NK-92 (cell line): Measurements from ENCODE around the gene SUMO1.
"Not testable (repeated sequence)": the region's sequence is repeated elsewhere in the genome, so short reads cannot be mapped to it uniquely, and the experiment has no call there.

ENCODE experiments used
- DNase-seq: peaks from one replicate; lab custom pipeline; 2025; ENCODE audit not compliant: unreplicated experiment; lab: John Stamatoyannopoulos, UW

The SUMO1 gene

DNA sequence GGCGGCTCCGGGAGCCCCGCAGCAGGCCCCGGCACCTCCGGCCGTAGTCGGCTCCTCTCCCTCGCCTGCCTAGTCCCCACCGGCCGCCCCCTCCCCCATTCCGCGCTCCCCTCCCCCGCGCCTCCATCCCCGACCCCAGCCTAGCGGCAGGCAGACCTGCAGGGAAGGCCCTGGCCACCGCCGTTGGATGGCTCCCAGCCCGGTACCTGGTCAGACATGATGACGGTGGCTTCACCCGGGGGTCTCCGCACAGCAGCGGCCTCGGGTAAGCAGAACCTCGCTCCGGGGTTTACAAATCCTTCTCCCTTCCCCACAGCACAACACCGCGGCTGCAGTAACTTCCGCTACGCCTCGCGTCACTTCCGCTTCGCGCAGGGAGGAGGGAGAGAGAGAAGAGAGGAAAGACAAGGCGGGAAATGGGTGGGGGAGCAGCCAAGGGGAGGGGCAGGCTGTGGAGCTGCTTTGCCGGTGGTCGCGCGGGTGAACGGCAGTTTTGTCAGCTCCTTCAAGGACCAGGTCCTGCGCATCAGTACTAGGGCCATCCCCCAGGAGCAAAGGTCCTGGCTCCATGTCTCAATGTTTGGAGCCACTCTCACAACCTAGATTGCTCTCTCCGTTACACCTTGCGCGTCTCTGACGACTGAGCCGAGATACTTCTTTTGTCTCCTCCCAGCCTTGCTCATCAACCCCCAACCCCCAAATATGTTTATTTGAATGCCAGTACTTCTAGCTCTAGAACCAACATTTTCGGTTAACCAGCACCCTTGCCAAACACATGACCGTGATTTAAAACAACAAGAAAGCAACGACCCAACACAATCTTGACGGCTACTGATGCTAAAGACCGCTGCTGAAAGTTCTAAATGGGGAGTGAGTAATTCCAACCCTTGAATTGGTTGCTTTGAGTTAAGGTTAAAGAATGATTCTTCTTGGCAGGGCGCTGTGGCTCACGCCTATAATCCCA lies at the start of gene SUMO1:
TSS of gene SUMO1 (minus strand) at position 364 of the 964 bp plus-strand sequence. CDS start at position 218, 146 bp downstream.
- DNase-seq: peak; percentile 45

DNA sequence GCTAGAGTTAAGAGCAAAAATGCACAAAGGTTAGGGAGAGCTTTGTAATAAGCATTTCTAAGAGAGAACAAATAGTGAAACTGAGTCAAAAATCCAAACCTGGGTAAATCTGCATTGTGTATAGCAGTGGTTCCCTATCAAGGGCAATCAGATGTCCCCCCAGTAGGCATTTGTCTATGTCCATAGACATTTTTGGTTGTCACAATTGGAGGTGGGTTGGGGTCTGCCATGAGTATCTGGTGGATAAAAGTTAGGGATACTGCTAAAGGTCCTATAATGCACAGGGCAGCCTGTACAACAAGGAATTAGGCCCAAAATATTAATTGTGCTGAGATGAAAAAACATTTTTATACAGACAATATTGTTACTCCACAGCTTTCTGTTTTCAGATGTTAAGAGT lies 48.2 kb upstream of the SUMO1 start:
- DNase-seq: no peak

DNA sequence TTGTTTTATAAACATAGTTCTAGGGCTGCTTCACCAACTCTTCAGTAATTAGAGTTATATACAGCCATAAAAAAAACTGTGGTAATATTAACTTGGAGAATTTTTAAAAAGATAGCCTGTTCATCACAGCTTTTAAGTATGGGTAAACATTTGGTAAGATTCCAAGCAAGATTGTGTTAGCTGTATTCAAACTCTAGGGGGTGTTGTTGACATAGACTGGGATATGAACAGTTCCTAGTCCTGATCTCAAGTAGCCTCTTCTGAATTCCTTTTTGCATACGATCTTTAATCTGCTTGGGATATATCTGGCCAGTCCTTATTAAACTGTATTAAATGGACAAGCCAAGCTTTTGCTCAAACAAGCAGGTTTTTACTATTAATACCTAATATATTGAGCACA lies 40.5 kb upstream of the SUMO1 start:
- no peak for DNase-seq

DNA sequence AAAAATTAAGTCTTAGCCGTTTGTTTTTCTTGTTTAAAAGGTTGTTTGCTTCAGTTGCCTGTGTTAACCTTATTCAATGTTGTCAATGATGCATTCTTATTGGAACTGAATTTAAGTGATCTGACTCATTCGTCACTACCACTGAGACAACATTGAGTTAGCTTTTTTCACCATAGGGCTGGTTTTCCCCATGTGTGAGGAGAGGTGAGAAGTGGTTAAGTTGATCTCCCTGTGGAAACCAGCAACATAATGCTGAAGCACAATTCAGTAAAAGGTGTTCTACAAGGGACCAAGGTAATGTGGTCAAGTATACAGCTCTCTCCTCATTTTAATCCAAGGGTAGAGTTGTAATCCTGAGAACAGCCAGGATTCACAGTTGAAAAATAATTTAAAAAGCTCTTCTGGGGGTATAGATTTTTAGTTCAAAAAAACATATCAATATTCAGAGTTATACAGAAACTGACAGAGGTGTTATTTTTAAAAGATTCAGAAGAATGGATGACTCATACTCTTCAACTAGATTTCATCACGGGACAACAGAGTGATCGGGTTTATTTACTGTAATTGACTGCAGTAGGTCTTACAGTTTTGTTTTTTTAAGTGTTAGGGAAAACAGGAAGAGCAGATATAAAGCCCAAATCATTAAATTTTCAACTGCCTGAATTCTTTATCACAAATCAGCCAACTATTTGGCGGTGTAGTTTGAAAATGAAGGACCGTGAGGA lies 39.8 kb upstream of the SUMO1 start:
- DNase-seq: no peak

DNA sequence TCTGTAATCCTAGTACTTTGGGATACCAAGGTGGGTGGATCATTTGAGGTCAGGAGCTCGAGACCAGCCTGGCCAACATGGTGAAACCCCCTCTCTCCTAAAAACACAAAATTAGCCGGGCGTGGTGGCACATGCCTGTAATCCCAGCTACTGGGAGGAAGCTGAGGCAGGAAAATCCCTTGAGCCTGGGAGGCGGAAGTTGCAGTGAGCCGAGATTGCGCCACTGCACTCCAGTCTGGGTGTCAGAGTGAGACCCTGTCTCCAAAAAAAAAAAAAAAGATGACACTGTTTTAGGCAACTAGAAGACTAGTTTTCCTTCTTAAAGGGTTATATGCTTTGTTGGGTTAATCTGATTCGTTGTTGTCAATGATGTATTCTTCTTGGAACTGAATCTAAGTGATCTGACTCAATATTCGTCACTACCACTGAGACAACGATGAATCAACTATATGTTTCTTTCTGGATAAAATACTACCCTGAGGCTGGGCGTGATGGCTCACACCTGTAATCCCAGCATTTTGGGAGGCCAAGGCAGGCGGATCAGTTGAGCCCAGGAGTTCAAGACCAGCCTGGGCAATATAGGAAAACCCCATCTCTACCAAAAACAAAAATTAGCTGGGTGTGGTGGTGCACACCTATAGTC lies 37.8 kb upstream of the SUMO1 start:
- not testable (repeated sequence) for DNase-seq

DNA sequence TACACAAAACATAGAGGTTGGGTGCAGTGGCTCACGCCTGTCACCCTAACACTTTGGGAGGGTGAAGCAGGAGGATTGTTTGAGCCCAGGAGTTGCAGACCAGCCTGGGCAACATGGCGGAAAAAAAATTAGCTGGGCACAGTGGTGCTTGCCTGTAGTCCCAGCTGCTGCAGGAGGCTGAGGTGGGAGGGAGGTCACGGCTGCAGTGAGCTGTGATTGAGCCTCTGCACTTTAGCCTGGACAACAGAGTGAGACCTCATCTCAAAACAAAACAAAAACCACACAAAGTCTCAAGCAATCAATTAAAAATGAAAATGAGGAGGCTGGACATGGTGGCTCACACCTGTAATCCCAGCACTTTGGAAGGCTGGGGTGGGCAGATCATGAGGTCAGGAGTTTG lies 32.1 kb upstream of the SUMO1 start:
- no peak for DNase-seq

DNA sequence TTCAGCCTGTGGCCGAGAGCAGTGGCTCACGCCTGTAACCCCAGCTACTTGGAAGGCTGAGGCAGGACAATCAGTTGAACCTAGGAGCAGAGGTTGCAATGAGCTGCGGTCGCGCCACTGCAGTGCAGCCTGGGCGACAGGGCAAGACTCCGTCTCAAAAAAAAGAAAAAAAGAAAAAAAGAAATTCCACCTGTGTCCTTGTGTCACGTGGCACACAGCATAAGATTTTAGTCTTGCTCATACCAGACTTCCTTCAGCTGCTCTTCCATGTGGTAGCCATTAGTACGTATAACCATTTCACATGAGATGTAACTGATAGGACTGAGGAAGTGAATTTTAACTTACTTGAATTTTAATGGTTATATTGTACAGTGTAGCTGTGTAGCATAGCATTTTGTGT lies 31.2 kb upstream of the SUMO1 start:
- DNase-seq: no peak

DNA sequence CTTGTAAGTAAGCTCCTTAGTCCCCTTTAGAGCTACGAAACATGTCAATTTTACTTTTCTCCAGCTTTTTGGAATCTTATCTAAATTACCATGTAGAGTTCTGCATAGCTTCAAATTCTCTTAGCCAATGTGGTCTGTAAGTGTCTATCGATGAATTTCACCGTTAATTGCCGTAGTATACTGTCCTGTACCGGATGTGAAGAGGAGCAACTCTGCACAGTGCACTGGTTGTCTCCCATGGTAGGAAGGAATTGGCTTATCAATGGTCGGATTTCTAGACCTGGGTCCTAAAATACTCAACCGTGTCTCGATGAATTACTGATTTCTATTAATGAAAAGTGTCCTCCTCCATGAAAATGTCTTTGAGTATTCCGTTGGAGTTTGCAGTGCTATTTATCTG lies 29.1 kb upstream of the SUMO1 start:
- DNase-seq: no peak

DNA sequence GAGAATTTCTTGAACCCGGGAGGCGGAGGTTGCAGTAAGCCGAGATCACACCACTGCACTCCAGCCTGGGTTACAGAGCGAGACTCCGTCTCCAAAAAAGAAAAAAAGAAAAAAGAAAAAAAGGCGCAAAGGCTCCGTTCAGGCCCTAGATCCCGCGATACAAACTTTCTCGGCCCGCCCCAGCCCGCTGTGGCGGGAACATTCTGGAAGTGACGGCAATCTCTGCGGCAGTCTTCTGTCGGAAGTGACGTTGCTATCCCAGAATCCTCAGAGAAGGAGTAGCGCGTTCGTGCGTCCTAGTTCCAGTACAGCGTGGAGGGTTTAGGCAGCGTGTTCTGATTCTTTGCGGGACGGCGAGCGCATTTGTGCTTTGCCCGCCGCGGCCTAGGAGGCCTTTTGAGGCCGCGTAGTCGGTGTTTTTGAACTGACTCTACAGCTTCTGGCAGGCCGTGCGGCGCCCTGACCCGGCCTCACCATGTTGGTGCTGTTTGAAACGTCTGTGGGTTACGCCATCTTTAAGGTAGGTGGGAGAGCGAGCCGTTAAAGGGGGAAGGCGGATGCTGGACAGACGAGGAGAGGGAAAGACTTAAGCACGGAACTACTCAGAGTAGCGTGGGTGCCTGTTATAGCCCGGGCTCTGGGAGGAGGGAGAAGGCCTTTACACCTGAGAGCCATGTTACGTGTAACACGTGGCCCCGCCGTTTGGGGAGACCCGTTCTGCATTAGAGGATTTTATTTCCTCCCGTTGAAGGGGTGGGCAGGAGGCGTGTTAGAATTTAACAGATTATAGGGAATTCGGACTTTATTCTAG lies 27.3 kb upstream of the SUMO1 start, which contains the start of gene NOP58:
TSS of gene NOP58 (plus strand) at position 297 of the 811 bp plus-strand sequence. CDS start at position 476, 179 bp downstream.
- DNase-seq: peak; percentile 55

DNA sequence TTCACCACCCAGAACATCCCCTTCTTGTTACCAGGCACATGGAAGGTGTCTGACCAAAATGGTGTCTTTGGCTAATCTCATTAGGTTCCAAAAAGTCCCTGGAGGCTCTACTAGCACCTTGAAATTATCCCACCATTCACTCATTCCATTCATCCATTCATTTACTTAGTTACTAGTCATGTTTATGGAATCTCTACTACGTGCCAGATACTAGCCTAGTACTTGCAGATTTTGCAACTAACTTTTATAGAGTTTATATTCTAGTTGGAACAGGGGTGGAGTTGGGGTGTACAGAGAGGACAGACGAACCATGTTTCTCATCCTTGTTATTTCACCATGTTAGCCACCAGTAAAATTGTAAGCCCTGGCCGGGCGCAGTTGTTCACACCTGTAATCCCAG lies 23.1 kb upstream of the SUMO1 start:
- no peak for DNase-seq

DNA sequence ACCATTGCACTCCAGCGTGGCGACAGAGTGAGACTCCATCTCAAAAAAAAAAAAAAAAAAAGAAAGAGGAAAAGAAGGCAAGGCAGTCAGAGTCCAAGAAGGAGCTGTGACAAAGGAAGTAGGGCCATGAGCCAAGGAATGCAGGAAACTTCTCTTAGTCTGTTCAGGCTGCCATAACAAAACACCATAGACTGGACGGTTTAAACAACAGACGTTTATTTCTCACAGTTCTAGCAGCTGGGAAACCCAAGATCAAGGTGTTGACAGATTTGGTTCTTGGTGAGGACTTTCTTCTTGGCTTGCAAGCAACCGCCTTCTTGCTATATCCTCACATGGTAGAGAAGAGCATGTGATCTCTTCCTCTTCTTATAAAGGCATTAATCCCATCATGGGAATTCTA lies 13.1 kb upstream of the SUMO1 start:
- no peak for DNase-seq

DNA sequence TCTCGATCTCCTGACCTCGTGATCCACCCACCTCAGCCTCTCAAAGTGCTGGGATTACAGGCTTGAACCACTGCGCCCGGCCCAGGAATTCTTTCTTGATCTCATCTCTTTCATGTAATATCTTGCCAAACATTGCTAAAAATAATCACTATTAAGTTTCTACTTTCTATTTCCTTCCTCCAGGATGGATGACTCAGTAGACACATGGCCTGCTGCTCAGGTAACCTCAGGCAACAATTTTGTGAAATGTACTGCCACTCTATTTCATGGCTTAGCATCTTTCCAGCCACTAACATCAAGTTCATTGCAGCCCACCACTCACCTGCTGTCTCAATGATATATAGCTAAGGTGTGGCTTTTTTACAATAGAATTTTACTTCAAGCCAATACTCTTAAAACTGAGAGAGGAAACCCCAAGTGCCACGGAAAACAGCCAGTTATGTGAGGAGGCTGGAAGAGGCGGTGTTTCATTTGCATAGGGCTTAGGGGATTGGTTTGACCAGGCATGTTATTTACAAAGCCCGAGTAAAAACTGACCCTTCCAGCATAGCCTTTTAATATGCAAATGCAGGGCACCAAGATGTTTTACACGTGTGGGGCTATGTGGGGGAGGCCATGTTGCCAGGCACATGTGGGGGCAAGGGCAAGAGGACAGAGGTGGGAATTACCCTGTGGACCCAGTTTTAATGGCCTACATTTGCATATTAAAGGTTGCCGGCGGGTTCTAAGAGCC lies 11.3 kb upstream of the SUMO1 start:
- no peak for DNase-seq

DNA sequence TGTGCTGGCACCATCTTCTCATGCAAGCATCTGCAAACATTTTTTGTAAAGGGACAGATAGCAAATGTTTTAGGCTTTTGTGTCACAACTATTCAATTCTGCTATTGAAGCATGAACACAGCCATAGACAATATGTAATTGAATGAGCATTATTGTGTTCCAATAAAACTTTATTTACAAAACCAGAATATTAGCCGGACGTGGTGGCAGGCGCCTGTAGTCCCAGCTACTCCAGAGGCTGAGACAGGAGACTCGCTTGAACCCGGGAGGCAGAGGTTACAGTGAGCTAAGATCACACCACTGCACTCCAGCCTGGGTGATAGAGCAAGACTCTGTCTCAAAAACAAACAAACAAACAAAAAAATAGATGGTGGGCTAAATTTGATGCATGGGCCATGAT lies 9.3 kb upstream of the SUMO1 start:
- DNase-seq: not testable (repeated sequence)

DNA sequence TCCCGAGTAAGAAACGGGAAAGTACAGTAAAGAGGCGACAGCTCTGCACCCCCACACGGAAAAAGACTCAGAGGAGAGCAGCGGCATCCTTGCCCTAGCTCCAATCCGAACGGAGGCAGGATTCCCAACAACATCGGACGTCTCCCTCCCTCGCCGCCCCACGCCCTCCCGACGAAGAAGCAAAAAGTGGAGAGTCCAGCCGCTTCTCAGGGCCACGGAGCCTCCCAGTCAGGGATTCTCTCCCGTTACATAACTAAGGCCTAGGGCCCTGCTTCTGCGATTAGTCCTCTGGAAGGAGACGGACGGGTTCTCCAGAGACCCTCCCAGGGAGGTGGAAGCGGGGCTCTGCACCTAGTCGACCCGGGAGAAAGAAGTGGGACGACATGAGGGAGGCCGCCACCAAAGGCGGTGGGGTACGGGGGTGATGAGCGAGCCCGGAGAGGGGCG lies 587 bp downstream of the SUMO1 start:
- DNase-seq: no peak

DNA sequence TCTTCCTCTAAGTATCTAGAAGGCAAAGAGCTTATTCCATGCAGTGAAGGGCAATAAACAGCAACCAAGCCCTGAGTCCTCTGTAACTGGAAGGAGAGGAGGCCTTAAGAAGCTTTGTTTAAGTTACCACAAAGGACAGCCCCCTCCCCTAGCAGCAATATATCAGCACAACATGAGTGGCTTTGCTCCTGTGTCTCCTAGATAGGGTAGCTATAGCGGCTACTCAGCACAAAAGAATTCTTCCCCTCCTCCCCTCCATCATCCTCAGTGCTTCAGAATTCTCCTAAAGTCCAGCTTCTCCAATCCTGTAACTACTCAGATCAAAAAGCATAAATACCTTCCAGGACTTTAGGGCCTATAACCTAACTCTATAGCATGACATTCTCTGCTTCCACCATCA lies 16.5 kb downstream of the SUMO1 start:
- DNase-seq: no peak

DNA sequence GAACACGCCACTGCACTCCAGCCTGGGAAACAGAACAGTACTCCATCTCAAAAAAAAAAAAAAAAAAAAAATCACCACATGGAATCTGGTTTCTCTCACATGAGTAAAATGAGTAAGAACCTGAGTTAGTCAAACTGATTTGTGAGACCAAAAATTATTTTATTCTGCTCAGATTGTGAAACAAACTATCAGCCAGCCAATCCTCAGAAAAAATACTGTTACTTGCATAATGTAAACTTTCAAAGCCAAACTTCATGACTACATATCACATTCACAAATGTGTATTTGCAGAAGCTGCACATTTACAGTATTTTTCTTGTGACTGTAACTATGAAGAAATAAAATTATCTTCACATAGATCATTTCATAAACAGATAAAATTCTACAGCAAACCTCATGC lies 23.2 kb downstream of the SUMO1 start:
- DNase-seq: no peak

DNA sequence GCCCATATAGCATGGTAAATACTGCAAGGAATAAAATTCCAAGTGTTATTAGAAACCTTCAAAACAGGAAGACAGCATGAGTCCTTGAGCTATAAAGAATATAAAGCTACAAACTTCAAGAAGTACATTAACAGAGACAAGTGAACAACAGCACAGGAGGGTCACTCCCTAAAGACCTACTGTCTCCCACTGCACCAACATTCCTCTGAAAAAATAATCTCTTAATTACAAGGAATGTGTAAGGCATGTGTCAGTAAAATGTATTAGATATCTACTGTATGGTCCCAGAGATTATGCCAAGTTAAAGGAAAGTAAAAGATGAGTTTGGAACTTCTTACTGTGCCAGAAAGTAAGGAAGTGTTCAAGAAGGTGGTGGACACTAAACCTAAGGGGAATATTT lies 29.9 kb downstream of the SUMO1 start:
- DNase-seq: no peak

DNA sequence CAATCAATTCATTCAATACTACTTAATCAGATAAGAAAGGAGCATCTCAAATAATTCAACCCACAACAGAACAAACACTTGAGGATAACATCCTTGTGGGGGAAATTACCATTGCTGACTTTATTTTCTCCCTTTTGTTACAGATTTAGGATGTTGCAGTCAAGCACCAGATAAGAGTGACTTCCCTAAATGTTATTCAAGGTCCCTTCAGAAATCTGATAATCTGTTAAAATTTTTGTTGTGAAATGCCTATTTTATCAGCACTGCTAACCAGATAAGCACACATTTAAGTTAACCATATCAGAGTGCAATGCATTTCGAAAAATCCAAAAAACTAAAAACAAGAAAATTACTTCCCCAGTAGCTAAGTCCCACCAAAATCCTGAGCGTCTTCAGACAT lies 33.5 kb downstream of the SUMO1 start:
- DNase-seq: no peak

DNA sequence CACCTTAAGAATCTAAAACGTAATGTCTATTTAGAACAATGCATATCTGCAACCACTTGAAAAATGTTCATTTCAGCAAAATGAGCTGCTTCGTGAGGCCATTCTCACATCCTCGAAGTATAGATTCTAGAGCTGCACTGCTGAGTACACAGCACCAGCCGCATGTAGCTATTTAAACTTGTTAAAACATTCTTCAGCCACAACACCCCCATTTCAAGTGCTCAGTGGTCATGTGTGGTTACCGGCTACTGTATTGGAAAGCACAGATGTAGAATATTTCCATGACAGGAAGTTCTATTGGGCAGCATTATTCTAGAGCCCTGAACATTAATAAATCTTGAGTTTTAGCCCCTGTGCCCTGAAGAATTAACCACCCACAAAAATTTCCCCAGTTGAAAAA lies 35.0 kb downstream of the SUMO1 start:
- no peak for DNase-seq
